ENCODE measurements around the gene NID2. TPM values are rescaled to one million over a fixed set of nuclear protein-coding genes. Genes with fewer than 3 reads are reported as not detected.

The NID2 gene
- total RNA-seq, 1 donor, result 146 TPM

- TF ChIP-seq CTCF (IDR thresholded peaks at IDR 0.05; ENCODE audit: insufficient read depth, low read length), result no peak
- DNase-seq (ENCODE audit: low read depth), result no peak
- H3K4me3 ChIP-seq (ENCODE audit: low read depth, low read length), result no peak overlapping the region
Measured at GRCh38 chr14:52014601-52015267, 54.1 kb downstream of the NID2 start.

- peak; percentile 16 for TF ChIP-seq CTCF (IDR thresholded peaks at IDR 0.05; ENCODE audit: insufficient read depth, low read length)
- no peak for DNase-seq (ENCODE audit: low read depth)
- no peak overlapping the region for H3K4me3 ChIP-seq (ENCODE audit: low read depth, low read length)
Measured at GRCh38 chr14:52013984-52014600, 54.8 kb downstream of the NID2 start.

GRCh38 chr14:52012635-52013034, 56.2 kb downstream of the NID2 start:
- DNase-seq (ENCODE audit: low read depth), result peak; percentile 74
- no peak overlapping the region for H3K4me3 ChIP-seq (ENCODE audit: low read depth, low read length)
- no peak for TF ChIP-seq CTCF (IDR thresholded peaks at IDR 0.05; ENCODE audit: insufficient read depth, low read length)

- no peak overlapping the region for H3K4me3 ChIP-seq (ENCODE audit: low read depth, low read length)
- DNase-seq (ENCODE audit: low read depth), result no peak
- no peak for TF ChIP-seq CTCF (IDR thresholded peaks at IDR 0.05; ENCODE audit: insufficient read depth, low read length)
Measured at GRCh38 chr14:52011523-52011922, 57.3 kb downstream of the NID2 start.

GRCh38 chr14:52010173-52010693, 58.6 kb downstream of the NID2 start:
- DNase-seq (ENCODE audit: low read depth), result no peak
- H3K4me3 ChIP-seq (ENCODE audit: low read depth, low read length), result no peak overlapping the region
- no peak for TF ChIP-seq CTCF (IDR thresholded peaks at IDR 0.05; ENCODE audit: insufficient read depth, low read length)

GRCh38 chr14:52008136-52008535, 60.7 kb downstream of the NID2 start:
- no peak overlapping the region for H3K4me3 ChIP-seq (ENCODE audit: low read depth, low read length)
- DNase-seq (ENCODE audit: low read depth), result no peak
- TF ChIP-seq CTCF (IDR thresholded peaks at IDR 0.05; ENCODE audit: insufficient read depth, low read length), result no peak

Data from fibroblast of the aortic adventitia (primary cell).